ENCODE results near the gene CPLX4.

CPLX4 gene

GRCh38 chr18:59278793-59279192 lies 39.7 kb downstream of the CPLX4 start:
- TF ChIP-seq CTCF (conservative IDR thresholded peaks at IDR 0.05; ENCODE audit: low read depth, low read length), result no peak
- no peak for DNase-seq (ENCODE audit: low read depth)
- H3K4me3 ChIP-seq (ENCODE audit: low read depth, low read length), result no peak overlapping the region

GRCh38 chr18:59276047-59276446 lies 42.4 kb downstream of the CPLX4 start:
- no peak for DNase-seq (ENCODE audit: low read depth)
- no peak for TF ChIP-seq CTCF (conservative IDR thresholded peaks at IDR 0.05; ENCODE audit: low read depth, low read length)
- H3K4me3 ChIP-seq (ENCODE audit: low read depth, low read length), result no peak overlapping the region

DNA sequence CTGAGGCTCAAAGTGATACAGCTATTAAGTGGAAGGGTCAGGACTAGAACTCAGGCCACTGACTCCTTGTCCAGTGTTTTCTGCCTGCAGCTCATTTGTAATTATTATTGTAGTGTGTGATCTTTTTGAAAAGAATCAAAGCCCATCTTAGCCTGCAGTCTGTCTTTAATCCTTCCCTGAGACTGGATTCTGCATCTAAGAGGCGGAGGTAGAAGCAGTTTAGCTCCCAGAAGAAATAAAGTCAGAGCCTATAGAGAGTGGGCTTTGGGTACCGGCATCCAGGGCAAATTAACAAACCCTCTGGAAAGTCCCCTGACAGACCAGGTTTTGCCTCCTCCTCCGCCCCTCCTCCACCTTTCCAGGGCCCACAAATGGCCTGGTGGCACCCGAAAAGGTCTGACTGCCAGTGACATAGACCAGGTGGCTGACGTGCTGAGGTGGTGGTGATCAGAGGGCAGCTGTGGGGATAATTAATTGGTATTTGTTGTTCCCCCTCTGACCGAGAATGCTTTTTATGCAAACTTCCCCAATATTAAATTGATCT lies 43.0 kb downstream of the CPLX4 start:
- no peak overlapping the region for H3K4me3 ChIP-seq (ENCODE audit: low read depth, low read length)
- no peak for TF ChIP-seq CTCF (conservative IDR thresholded peaks at IDR 0.05; ENCODE audit: low read depth, low read length)
- no peak for DNase-seq (ENCODE audit: low read depth)

GRCh38 chr18:59274533-59274928 lies 43.9 kb downstream of the CPLX4 start:
- no peak overlapping the region for H3K4me3 ChIP-seq (ENCODE audit: low read depth, low read length)
- no peak for TF ChIP-seq CTCF (conservative IDR thresholded peaks at IDR 0.05; ENCODE audit: low read depth, low read length)
- DNase-seq (ENCODE audit: low read depth), result no peak

- DNase-seq (ENCODE audit: low read depth), result no peak
- TF ChIP-seq CTCF (conservative IDR thresholded peaks at IDR 0.05; ENCODE audit: low read depth, low read length), result no peak
- H3K4me3 ChIP-seq (ENCODE audit: low read depth, low read length), result no peak overlapping the region
These were observed 44.5 kb downstream of the CPLX4 start for GRCh38 chr18:59273759-59274532.

DNA sequence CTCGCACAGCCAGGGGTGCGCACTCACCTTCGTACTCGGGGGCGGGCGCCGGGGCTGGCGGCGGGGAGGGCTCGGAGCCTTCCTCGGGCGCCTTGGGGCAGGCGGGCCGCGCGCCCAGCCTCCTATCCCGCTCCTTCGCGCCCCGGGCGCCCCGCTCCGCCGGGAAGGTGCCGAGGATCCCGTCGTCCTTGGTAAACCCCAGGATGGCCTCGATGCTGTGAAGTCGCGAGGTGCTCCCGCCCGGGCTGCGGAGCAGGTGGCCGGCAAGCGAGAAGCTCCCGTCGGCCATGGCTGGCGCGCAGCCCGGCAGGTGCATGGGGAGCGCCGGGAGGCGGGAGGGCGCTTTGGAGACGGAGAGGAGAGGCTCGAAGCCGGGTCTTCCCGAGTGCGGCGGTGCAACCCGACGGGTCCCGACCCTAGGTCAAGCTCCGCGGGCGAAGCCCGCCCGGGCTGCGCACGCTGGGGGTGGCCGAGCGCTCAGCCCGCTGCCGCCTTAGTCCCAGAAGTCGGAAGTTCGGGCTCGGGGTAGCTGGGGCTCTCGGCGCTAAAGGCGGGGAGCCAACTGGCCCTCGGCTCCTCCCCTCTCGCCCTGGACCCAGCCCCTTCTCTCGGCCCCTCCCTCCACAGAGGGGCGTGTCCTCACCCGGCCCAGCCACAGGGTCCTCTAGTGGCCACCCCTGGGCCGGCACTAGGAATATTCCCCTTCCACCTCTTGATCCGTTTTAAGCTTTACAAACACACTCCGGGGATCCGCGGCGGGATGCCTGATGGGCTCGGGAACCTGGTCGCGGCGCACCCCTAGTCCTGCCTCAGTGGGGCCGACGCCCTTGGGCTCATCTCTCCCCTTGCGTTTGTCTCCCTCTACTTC lies 45.3 kb downstream of the CPLX4 start, which contains the start of gene RAX:
RAX (minus strand) TSS at position 564 of the 868 bp plus-strand sequence; CDS start at position 316, 248 bp downstream.
- DNase-seq (ENCODE audit: low read depth), result peak; percentile 7
- H3K4me3 ChIP-seq (ENCODE audit: low read depth, low read length), result no peak within 1 kb of the TSS
- TF ChIP-seq CTCF (conservative IDR thresholded peaks at IDR 0.05; ENCODE audit: low read depth, low read length), result peak; percentile 5

All from choroid plexus epithelial cell (primary cell).